ENCODE data around the gene CD200R1.

DNA sequence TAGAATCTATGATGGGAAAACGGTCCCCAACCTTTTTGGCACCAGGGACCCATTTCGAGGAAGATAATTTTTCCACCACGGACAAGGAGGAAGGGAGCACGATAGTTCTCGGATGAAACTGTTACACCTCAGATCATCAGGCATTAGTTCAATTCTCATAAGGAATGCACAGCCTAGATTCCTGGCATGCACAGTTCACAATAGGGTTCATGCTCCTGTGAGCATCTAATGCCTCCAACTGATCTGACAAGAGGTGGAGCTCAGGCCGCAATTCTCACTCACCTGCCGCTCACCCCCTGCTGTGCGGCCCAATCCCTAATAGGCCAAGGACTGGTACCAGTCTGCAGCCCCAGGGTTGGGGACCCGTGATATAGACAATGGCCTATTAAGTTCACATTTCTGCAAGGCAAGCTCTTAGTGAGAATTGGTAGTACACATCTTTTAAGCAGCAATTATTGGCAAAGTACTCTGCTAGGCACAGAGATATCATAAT, 26.5 kb downstream of the CD200R1 start:
- no peak for TF ChIP-seq POLR2A (IDR thresholded peaks at IDR 0.05; ENCODE audit: low read length)
- TF ChIP-seq GATA1 (IDR thresholded peaks at IDR 0.05; ENCODE audit: low read depth, low read length), result no peak

All from erythroblast (primary cell).